NCI-H748 (cell line): ENCODE results near the gene CNTNAP2.

Source experiments
- DNase-seq: peaks from one replicate; lab custom pipeline; 2025; ENCODE audit not compliant: unreplicated experiment; lab: John Stamatoyannopoulos, UW

Gene CNTNAP2

DNA sequence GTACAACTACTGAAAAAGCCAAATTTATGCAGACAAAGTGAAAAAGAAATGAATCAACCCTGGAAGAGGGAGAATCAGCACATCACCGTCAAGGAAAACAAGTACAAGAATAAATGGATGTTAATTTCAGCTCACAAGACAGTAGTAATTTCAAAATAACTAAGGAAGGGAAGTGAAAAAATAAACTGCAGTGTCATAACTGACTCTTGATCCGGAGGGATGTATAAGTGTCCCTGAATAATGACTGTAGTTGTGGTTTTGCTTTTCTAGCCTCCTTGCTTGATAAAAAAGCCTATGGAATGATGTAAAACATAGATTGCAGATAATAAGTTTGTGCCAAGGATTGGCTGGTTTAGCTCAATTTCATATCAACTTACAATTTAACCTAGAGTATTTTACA is 1752.9 kb downstream of the CNTNAP2 start:
- DNase-seq = no peak

DNA sequence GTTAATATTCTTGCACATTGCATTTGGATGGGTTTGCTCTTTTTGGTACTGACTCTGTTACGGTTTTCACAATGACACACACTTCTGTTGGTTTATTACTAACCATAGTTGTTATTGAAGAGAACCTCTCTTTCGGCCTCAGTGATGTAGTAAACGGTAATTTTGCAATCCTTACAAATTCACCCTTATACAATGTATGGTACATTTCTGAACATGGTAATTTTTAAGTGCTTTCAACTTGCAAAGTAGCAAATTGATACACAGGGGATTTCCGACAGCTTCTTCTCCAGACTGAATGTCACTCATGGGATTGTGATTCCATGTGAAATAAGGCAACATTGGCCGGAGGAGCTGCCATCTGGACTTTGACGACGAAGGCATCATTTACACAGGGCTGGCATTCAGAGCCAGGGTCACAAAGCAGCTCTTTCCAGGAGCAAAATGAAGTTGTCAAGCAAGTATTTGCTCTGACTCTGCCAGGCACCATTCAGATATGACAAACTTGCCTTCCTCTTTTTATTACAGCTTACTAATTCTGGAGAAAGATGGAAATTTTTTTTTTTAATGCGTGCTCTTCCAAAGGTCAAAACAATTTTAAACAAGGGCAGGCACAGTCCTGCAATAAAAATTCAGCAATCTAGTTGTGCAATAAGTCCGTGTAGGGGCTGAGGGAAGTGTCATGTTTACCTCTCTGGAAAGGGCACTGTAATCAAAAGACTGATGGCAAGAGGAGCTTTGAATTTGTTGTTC is 1762.5 kb downstream of the CNTNAP2 start:
- DNase-seq = peak; percentile 44

DNA sequence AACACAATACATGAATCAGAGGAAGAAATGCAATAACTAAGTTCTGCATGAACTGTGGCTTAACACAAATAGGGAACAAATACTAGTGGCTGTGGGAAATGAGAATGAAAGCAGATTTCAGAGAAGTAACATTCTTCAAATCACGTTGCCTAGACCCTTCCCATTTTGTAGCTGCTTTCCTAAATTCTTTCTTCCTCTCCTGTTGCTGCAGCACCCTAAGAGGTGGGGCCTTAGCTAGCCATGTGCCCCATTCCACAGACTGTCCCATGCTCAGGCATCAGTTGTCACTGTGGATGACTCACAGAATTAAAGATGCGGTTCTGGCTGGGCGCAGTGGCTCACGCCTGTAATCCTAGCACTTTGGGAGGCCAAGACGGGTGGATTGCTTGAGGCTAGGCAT is 1769.3 kb downstream of the CNTNAP2 start:
- DNase-seq = no peak

DNA sequence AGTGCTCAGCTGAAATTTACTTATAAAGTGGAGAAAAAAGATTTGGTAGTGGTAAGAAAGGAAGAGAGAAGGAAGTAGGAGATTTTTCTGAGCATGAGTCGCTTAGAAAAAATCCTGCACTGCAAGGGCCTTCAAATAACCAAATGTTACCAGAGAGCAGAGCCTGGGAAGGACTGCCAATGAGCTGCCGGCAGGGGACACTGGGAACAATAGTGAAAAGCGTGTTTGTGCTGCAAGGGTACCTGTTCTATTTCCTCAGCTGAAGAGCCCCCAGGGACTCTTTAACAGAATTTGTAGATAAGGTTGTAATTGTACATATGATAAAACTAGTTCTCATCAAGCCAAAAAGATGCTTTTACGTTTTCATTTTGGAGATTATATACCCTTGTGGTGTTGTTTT is 1777.7 kb downstream of the CNTNAP2 start:
- DNase-seq = no peak

DNA sequence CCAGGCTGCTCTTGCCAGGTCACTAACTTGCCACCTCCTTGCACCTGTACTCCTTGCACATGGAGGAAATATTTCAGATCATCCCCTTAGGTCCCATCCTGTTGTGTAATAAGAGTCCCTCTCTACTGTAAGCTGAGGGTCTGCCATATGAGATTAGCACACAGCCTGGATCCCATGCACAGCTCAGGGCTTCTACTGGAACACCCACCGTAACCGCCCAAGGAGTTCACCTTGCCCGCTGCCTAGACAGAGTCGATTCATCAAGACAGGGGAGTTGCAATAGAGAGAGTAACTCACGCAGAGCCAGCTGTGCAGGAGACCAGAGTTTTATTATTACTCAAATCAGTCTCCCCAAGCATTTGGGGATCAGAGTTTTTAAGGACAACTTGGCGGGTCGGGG is 1779.5 kb downstream of the CNTNAP2 start:
- DNase-seq = no peak

DNA sequence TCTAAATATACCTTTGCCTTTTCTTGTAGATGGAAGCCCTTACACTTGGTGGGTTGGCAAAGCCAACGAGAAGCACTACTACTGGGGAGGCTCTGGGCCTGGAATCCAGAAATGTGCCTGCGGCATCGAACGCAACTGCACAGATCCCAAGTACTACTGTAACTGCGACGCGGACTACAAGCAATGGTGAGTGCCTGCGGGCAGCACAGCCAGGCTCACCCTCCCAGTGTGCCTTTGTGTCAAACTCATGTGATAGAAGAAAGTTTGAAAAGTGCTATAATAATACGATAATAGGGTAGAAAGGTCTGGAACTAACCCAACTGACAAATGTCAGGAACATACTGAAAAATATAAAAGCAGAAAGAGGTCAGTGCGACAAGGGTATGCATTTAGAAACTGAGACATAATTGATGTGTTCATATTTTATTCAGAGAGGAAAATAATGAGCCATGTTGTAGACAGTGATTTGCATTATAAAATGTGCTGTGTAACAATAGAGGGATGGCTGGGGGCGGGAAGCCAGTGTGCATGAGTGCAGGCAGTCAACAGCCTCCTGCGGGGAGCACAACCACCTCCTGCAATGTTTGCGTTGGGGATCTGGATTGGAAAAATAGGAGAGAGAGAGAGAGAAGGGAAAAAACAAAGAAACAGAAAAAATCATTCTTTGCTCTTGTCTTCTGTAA is 1787.1 kb downstream of the CNTNAP2 start:
- DNase-seq = peak; percentile 59

DNA sequence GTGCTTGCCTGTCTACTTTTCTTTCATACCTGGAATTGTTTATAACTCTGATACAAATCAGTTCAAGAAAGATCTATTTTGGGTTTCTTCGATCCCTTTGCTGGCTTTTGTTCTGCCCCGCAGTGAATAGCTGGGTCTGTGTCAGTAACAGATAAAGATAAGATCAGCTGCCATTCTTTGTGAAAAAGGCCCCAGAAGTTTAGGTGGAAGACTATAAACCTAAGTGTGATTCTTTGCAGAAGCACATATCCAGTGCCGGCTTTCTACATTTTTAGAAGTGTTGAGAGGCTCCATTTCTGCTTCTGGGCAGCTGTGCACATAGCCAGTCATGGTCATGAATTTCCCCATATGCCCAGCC is 1787.6 kb downstream of the CNTNAP2 start:
- peak; percentile 20 for DNase-seq

DNA sequence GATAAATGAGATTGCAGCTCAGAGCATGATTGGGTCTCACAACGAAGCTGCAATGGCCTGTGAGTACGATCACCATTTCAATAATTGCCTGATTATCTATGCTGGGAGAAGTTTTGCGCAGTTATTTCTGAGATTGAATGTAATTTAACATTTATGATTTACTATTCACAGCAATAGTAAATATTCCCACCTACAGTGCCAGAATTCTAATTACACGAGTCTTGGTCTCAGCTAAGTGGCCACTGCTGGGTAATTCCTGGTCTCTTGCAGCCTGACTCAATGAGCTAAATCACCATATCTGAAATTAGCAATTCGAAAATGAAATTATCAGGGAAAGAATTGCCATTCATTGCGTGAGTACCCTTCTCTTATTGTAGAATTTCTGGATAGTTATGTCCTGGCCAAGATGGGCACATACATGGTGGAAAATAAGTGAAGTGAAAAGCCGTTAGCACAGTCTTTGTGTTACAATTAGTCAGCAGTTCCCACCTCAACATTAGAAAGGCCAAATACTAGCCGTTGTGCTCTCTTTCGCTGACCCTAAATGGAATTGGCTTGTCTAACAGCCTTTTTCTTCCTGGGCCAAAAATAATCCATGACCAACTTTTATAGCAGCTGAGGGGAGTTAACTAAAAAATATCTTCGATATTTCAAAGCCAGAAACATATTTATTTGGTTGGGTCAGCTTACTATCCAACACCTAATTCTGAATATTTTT is 1793.0 kb downstream of the CNTNAP2 start:
- no peak for DNase-seq

DNA sequence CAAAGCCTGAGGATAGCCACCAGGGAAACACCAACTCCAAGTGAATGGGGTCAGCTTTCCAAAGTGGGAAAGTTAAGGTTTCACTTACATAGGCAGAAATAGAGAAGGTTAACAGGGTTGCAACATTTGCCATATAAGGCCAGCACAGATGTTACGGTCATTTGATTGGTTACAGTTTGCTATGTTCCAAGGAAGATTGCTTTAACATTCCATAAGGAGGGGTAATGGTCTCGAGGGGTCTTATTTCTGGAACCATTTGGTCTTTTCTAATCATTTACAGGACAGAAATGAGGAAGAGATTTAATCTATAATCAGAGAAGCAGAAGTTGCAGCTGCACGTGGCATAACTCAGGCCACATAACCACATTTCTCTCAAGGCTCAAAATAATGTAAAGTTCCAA is 1794.6 kb downstream of the CNTNAP2 start:
- no peak for DNase-seq

DNA sequence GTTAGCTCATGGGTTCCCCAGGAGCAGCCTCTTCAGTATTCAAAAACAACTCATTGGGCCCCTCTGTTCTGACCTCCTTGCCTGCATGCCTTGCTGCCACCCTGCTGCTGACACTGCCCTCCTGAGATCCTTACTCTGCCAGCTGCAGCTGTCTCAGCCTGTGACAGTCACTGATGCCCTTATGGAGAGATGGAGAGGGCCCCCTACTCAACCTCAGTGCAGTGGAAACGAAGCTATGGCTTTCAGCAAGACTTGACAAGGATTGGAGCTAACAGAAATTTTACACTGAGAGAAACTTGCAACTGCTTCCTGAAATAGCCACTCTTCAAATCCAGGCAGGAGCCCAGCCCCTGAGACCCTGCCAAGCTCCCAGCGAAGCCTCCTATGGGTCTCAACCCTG is 1795.7 kb downstream of the CNTNAP2 start:
- no peak for DNase-seq

DNA sequence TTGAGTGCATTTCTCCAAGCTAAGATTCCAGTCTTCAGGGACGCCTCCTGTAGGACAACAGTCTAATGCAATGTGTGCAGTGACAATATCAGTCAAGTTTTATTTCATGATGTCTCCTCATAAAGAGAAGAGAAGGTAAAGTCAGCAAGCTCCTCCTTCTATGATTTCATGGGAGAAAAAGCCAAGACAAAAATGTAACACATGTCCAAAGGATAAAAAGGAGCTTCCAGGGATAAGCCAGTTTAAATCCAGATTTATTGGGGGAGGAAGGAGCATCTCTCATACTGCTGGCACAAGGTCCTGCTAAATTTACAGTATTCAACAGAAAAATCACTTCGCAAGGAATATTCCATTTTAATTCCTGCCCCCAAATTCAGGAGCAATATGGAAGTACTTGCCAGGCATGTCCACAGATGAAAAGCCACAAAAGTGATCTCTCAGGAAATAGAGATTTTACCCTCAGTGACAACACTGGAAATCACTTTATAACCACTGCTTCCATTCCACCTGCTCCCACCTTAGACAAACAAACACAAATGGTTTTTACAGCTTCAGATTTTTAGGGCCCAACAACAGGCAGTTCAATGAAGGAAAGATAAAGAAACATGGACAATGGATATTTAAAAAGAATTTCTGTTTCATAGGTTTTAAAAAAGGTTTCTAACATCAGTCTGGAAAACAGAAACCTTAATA is 1796.5 kb downstream of the CNTNAP2 start:
- peak; percentile 54 for DNase-seq

DNA sequence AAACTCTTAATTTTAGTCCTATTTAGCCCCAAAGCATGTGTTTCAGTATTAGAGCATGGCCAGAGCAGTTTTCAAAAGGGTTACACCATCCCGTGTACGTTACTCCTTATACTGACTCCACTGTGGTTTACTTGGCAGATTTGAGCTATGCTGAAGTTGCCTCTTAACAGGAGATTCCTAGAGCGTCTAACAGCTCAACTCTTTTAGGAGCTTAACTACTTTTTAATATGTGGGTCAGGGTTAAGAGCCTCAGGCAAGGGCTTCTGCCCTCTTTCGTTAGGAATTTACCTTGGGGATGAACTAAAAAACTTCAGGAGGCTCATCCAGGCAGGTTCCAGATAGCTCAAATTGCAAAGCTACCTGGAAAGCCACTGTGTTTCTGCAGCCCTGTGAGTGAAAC is 1799.2 kb downstream of the CNTNAP2 start:
- DNase-seq = no peak

DNA sequence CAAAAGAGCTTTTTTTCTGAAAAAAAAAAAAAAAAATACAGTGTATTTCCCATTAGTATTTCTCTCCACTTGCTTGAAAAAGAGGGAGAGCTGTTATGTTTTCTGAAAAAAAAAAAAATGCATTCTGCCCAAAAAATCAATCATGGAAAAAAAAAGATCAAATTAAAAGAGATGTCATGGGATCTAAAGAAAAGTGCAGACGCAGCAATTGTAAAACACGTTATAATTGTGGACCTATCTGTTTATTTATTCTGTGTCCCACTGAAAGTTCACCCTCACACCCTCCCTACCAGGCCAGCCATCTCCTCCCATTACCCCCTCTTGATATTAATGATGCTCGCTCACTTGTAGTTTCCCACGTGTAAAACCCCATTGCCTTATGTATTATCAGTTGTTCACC is 1800.0 kb downstream of the CNTNAP2 start:
- no peak for DNase-seq

DNA sequence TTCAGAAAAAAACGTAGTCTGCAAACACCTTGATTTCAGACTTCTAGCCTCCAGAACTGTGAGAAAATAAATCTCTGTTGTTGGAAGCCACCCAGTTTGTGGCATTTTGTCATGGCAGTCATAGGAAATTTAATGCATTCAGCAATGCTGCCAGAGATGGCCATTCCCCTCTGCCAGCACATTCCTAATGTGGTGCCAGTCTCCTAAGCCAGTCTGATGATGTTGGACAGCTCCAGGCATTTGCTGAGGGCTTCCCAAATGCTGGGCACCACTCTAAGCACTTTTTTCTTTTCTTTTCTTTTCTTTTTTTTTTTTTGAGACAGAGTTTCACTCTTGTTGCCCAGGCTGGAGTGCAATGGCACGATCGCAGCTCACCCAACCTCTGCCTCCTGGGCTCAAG is 1807.2 kb downstream of the CNTNAP2 start:
- no peak for DNase-seq

DNA sequence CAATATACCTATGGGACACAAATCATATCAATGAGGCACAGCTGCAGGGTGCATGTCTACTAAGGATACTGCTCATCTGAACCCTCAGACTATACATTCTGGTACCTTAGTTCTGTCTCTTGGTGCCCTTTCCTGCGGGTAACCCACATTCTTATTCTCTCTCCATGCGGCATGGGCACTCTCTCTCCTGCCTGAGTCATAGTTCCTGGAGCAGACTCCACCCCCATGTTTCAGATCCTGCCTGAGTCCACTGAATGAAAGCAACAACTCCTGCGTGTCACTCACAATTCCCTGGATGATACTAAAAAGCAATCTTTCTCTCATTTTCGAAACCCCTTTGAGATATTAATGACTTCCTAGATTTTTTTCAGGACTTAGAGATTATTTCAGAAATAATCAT is 1820.8 kb downstream of the CNTNAP2 start:
- DNase-seq = no peak

DNA sequence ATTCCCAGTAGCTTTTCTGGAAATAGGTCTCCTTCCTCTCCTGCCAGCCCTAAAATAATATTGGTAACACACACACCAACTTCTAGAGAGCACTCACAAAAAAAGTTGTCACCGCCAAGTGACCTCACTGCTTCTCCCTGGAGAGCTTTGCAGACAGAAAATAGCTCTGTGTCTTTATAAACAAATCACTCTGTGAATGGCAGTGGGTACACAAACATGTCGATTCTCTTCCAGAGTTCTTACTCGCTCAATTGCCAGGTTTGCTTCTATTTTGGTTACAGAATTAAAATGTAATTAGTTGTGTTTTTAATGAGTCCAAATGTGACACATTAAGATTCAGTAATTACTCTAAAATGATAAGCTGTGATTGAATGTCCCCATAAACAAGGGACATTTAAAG is 1824.8 kb downstream of the CNTNAP2 start:
- peak; percentile 35 for DNase-seq

DNA sequence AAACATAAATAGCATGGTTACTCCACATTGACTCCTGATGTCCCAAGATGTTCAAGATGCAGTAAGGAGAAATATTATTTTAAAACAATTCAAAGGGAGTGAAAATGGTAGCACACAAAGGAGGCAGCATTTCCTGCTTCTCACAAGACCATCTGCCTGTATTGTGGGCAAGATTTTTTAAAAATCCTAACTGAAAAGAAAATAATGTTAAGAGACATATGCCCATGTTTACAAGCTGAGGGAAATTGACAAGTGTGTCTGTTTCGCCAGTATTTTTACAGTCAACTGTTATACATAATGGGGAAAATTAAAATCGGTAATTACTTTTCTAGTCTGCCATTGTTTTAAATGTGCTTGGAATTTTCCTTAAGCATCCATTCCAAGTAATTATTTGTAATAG is 1827.7 kb downstream of the CNTNAP2 start:
- no peak for DNase-seq

DNA sequence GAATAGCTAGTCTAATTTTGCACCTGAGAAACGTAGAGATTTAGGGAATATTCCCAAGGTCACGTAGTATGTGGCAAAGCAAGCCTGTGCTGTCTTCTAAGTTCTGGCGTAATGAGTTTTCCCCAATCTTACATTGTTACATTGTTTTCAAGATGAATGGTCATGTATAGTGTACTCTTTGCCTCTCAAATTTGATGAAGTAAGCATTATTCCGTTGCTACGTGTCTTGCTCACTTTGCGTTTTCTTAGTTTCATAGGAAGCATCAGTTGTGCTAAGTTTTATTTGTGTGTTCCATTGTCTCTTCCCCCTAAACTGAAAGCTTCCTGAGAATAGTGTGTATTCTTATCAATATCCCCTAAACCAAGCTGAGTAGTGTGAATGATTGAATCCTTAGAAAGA is 1836.3 kb downstream of the CNTNAP2 start:
- no peak for DNase-seq

DNA sequence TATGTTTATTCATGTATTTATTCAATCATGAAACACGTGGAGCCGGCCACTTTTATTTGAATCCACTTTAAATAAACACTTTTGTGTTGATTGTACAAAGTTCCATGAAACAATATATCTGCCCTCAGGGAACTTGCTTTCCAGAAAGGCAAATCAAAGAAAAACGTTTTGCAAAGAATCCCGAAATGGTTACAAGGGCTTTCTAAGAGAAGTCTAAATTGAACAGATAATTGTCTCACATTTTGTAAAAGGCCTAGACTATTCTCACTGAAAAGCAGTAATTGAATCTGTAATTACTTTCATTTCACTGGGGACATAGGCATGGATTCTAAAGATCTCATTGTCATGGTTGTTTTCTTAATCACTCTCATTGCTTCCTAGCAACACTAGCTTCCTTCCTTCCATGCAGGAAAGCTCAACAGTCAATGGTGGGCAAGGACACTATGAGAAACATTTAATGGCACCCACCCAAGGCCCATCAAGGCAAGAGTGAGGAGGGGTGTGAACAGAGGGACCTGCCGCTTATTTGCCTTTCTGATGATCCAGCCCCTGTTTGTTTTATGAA is 1851.5 kb downstream of the CNTNAP2 start:
- peak; percentile 95 for DNase-seq

DNA sequence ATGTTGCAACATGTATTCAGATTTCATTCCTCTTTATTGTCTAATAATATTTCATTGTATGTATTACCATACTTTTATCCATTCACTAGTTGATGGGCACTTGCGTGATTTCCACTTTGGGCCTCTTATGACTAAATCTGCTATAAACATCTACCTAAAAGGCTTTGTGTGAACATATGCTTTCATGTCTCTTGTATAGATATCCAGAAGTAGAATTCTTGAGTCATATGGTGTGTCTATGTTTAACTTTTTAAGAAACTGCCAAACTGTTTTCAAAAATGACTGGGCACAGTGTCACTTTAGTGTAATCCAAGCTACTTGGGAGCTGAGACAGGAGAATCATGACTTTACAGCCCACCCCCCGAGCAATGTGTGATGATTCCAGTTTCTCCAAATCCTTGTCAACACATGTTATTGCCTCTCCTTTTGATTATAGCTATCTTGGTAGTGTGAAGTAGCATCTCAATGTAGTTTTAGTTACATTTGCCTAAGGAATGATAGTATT is 1855.1 kb downstream of the CNTNAP2 start:
- DNase-seq = no peak

DNA sequence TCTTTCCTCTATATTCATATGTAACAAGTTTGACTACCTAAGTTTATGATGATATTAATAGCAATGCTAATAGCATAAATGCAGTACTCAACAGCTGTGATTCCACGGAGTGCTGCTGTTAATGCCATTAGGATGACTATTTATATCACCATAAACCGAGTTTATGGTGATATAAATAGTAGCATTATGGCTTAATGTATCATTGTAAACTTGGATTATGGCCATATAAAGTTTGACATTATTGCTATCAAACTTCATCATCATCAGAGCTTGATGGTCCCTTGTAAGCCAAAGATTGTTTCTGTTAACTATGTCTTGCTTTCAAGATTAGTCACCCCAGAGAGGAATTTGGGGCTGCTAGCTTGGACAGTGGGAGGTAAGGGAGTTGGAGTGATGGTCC is 1861.6 kb downstream of the CNTNAP2 start:
- DNase-seq = no peak
